ENCODE results near the gene CALB2. TPM values are rescaled to one million over a fixed set of nuclear protein-coding genes. Genes with fewer than 3 reads are reported as not detected.

The CALB2 gene
- total and polyA plus RNA-seq, 2 of the 13 experiments (the other 11 are each of a cell fraction or from before 2014, with no cell fraction given), result 0.37 to 0.40 TPM

DNA sequence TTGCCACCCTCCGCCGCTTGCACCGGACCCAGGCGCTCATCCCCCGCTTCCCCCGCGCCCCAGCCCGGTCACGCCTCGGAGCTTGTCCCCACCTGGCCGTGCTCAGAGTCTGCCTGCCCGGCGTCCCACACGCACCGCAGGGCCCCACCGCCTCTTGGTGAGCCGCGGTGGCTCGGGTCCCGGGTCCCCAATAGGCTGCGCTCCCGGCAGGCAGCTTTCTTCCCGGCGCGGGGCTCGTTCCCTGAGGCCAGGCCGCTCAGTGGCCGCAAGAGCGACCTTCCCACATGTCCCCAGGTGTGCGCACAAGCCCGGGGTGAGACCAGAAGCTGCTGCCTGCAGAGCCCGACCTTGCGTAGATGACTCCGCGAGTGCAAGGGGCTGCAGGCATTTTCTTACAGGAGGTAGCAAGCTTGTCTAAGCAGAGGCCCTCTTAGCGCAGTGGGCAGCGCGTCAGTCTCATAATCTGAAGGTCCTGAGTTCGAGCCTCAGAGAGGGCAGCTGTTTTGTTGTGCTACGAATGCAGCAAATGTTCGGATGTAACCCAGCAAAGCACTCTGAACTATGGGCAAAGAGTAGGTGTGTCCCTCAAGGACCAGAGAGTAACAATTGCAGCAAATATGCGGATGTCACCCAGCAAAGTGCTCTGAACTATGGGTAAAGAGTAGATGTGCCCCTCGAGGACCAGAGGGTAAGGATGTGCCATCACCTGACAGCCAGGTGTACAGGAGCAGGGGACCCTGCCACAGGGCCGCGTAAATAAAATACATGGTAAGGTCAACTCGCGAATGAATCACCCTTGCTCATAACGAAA, 67.8 kb downstream of the CALB2 start (continued):
- TF ChIP-seq, protein P1, sequence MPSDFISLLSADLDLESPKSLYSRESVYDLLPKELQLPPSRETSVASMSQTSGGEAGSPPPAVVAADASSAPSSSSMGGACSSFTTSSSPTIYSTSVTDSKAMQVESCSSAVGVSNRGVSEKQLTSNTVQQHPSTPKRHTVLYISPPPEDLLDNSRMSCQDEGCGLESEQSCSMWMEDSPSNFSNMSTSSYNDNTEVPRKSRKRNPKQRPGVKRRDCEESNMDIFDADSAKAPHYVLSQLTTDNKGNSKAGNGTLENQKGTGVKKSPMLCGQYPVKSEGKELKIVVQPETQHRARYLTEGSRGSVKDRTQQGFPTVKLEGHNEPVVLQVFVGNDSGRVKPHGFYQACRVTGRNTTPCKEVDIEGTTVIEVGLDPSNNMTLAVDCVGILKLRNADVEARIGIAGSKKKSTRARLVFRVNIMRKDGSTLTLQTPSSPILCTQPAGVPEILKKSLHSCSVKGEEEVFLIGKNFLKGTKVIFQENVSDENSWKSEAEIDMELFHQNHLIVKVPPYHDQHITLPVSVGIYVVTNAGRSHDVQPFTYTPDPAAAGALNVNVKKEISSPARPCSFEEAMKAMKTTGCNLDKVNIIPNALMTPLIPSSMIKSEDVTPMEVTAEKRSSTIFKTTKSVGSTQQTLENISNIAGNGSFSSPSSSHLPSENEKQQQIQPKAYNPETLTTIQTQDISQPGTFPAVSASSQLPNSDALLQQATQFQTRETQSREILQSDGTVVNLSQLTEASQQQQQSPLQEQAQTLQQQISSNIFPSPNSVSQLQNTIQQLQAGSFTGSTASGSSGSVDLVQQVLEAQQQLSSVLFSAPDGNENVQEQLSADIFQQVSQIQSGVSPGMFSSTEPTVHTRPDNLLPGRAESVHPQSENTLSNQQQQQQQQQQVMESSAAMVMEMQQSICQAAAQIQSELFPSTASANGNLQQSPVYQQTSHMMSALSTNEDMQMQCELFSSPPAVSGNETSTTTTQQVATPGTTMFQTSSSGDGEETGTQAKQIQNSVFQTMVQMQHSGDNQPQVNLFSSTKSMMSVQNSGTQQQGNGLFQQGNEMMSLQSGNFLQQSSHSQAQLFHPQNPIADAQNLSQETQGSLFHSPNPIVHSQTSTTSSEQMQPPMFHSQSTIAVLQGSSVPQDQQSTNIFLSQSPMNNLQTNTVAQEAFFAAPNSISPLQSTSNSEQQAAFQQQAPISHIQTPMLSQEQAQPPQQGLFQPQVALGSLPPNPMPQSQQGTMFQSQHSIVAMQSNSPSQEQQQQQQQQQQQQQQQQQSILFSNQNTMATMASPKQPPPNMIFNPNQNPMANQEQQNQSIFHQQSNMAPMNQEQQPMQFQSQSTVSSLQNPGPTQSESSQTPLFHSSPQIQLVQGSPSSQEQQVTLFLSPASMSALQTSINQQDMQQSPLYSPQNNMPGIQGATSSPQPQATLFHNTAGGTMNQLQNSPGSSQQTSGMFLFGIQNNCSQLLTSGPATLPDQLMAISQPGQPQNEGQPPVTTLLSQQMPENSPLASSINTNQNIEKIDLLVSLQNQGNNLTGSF (CRISPR knock-in tag; IDR thresholded peaks at IDR 0.05), result peak; percentile 81
- TF ChIP-seq ZBTB42 (CRISPR knock-in tag; IDR thresholded peaks at IDR 0.05) (peak; percentile 88), TRIM24 (CRISPR knock-in tag; IDR thresholded peaks at IDR 0.05) (0 out of 2 replicates have a peak, but pooled peaks have one; percentile 62), ZNF335 (CRISPR knock-in tag; IDR thresholded peaks at IDR 0.05) (peak; percentile 89), NR2F6 (IDR thresholded peaks at IDR 0.05) (peak; percentile 79), NR2F6 (CRISPR knock-in tag; IDR thresholded peaks at IDR 0.05) (peak; percentile 86; the same call in 1 of the 2 replicates), POLR2G (IDR thresholded peaks at IDR 0.05; ENCODE audit: low read depth, low read length) (no peak), MAFG (CRISPR knock-in tag; IDR thresholded peaks at IDR 0.05) (no peak), ZNF101 (CRISPR knock-in tag; IDR thresholded peaks at IDR 0.05; ENCODE audit: borderline replicate concordance, low read depth) (peak; percentile 73; the same call in 1 of the 2 replicates), ZNF160 (CRISPR knock-in tag; IDR thresholded peaks at IDR 0.05) (peak; percentile 76; the same call in 1 of the 2 replicates), ZNF343 (CRISPR knock-in tag; IDR thresholded peaks at IDR 0.05) (peak; percentile 94), ARNTL (CRISPR knock-in tag; IDR thresholded peaks at IDR 0.05) (peak; percentile 90), ZNF432 (CRISPR knock-in tag; IDR thresholded peaks at IDR 0.05; ENCODE audit: borderline replicate concordance) (no peak), ATM (IDR thresholded peaks at IDR 0.05; ENCODE audit: borderline replicate concordance) (no peak), SP140L (CRISPR knock-in tag; IDR thresholded peaks at IDR 0.05; ENCODE audit: borderline replicate concordance) (peak; percentile 97), HHEX (CRISPR knock-in tag; IDR thresholded peaks at IDR 0.05) (0 out of 2 replicates have a peak, but pooled peaks have one; percentile 5), MED8 (CRISPR knock-in tag; IDR thresholded peaks at IDR 0.05; ENCODE audit: insufficient replicate concordance) (no peak), ERF (CRISPR knock-in tag; IDR thresholded peaks at IDR 0.05) (peak; percentile 99)
- TF ChIP-seq, protein P2, sequence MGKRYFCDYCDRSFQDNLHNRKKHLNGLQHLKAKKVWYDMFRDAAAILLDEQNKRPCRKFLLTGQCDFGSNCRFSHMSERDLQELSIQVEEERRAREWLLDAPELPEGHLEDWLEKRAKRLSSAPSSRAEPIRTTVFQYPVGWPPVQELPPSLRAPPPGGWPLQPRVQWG (CRISPR knock-in tag; IDR thresholded peaks at IDR 0.05; ENCODE audit: borderline replicate concordance, low read depth), result no peak
- TF ChIP-seq, protein P3, sequence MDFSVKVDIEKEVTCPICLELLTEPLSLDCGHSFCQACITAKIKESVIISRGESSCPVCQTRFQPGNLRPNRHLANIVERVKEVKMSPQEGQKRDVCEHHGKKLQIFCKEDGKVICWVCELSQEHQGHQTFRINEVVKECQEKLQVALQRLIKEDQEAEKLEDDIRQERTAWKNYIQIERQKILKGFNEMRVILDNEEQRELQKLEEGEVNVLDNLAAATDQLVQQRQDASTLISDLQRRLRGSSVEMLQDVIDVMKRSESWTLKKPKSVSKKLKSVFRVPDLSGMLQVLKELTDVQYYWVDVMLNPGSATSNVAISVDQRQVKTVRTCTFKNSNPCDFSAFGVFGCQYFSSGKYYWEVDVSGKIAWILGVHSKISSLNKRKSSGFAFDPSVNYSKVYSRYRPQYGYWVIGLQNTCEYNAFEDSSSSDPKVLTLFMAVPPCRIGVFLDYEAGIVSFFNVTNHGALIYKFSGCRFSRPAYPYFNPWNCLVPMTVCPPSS (IDR thresholded peaks at IDR 0.05), result no peak
- TF ChIP-seq, protein P4, sequence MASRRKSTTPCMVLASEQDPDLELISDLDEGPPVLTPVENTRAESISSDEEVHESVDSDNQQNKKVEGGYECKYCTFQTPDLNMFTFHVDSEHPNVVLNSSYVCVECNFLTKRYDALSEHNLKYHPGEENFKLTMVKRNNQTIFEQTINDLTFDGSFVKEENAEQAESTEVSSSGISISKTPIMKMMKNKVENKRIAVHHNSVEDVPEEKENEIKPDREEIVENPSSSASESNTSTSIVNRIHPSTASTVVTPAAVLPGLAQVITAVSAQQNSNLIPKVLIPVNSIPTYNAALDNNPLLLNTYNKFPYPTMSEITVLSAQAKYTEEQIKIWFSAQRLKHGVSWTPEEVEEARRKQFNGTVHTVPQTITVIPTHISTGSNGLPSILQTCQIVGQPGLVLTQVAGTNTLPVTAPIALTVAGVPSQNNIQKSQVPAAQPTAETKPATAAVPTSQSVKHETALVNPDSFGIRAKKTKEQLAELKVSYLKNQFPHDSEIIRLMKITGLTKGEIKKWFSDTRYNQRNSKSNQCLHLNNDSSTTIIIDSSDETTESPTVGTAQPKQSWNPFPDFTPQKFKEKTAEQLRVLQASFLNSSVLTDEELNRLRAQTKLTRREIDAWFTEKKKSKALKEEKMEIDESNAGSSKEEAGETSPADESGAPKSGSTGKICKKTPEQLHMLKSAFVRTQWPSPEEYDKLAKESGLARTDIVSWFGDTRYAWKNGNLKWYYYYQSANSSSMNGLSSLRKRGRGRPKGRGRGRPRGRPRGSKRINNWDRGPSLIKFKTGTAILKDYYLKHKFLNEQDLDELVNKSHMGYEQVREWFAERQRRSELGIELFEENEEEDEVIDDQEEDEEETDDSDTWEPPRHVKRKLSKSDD (CRISPR knock-in tag; IDR thresholded peaks at IDR 0.05; ENCODE audit: low read depth), result peak; percentile 91
